Activated CD4-positive, alpha-beta T cell treated with anti-CD3 and anti-CD28 coated beads, Interleukin-10, Interleukin-2, amounts not matched to agents 100 ng/mL and 50 ng/mL, durations not matched to agents 16 hours and 8 hours (primary cell): Measurements from ENCODE around the gene KLHL34.

ENCODE experiments used
- DNase-seq: peaks from one replicate; pipeline ENCODE4 v3.0.0-alpha.2; 2020

Gene KLHL34

GRCh38 chrX:21655901-21656586, 2.1 kb downstream of the KLHL34 start:
- DNase-seq, result no peak

- no peak for DNase-seq
These were observed 12.2 kb downstream of the KLHL34 start for GRCh38 chrX:21645886-21646285.

- DNase-seq, result no peak
These were observed 12.7 kb downstream of the KLHL34 start for GRCh38 chrX:21645431-21645830.

GRCh38 chrX:21639775-21640174, 18.4 kb downstream of the KLHL34 start:
- no peak for DNase-seq

- DNase-seq, result no peak
These were observed 19.8 kb downstream of the KLHL34 start for GRCh38 chrX:21638311-21638710.

DNA sequence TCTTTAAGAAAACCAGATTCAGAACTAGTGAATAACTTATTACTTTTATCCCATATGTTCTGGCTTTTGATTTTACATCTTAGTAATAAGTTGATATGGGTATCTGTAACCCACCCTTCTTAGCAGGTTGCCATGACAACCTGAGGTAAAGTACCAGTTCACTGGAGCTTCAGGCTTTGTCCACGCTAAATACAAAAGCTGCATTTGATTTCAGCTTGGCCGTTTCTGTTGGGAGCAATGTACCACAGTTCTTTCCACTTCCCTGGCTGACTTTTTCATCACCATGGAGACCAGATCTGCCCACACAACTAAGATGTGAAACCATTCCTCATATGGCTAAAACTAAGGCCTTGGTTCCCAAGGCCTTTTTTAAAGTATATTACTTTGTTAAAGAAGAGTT, 26.1 kb downstream of the KLHL34 start:
- no peak for DNase-seq

DNA sequence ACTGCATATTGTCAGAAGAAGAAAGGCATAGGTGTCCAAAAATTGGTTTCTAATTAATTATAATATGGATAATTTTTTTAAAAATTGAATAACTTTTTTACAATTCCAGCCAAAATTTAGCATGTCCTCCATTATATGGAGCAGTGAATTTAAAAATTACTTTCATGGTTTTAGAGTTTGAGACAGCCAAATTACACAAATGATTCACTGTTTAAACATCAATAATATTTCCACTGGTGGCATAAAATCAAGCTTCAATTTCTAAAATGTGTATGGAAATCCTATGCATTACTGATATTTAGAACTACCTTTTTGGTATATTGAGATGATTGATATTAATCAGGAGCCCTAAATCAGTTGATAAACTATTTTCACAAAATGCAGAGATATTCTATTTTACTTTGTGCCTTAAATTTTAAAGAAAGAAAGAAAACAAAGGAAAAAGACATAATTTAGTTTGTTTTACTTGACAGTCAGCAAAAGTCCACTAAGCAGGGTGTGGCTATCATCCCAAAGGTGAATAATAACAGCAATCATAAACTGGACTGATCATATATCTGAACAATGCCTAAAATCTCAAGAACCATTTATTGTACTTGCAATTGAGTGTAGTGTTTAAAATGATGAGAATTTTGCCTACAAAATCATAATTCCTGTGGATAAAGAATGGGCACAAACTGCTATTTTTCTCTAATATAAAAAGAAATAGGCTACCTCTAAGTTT, 34.2 kb downstream of the KLHL34 start:
- DNase-seq, result no peak

DNA sequence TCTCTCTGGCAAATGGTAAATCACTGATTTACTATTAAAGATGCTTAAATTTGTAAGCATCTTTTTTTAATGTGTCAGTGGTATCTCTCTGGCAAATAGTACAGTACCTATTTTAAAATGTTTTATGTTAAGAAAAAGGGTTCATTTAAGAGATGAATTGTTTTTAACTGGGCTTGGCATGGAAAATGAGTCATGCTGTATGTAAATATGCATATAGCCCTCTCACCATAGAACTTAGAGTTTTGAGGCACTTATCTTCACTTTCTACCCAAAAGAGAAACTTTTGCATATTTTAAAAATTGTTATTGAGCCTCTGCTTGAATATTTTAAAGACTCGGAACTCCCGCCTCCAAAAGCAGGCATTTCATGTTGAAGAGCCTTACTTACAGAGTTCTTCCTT, 37.9 kb downstream of the KLHL34 start:
- DNase-seq, result no peak

DNA sequence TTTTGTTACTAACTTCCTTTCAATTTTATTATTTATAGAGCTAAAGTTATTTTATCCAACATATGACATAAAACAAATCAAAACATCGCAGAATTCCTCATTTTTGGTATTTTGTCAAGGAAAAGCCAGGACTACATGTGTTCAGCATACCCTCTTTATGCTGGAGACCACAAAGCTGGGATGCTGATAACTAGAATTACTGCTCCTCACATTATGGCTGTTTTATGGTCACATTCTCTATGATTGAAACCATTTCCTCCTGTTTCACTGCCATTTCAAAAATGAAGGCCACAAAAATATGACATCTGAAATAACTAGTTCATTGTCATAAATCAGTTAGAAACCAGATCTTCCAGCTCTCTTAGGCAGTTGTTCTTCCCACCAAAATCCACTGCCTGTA, 41.7 kb downstream of the KLHL34 start:
- DNase-seq, result no peak

GRCh38 chrX:21612154-21612553, 46.0 kb downstream of the KLHL34 start:
- DNase-seq, result no peak

- DNase-seq, result no peak
These were observed 48.0 kb downstream of the KLHL34 start for GRCh38 chrX:21610168-21610567.

- DNase-seq, result no peak
These were observed 52.1 kb downstream of the KLHL34 start for GRCh38 chrX:21606002-21606401.
